GM12878 (cell line): ENCODE results near the gene GET3.

Experiments
- EGR1 ChIP-seq, 2 experiments: IDR thresholded peaks; 1 replicate in 1 of 2; 2 replicates in 1 of 2; pipeline ENCODE4 v1.6.1; 2011 to 2012; ENCODE audit warnings: low read depth in 2 of 2, low read length in 2 of 2, borderline replicate concordance in 1 of 2, mild to moderate bottlenecking in 1 of 2, moderate library complexity in 1 of 2
- GABPA ChIP-seq: IDR thresholded peaks from 2 replicates; pipeline ENCODE4 v1.6.1; 2014; ENCODE audit warnings: antibody characterized with exemption, low read depth, mild to moderate bottlenecking, inconsistent platforms
- NBN ChIP-seq: fragments of 450-650 bp; IDR thresholded peaks from 2 replicates; pipeline ENCODE4 v1.6.1; 2016
- POLR2A ChIP-seq: IDR thresholded peaks from 2 replicates; pipeline ENCODE4 v1.6.1; 2011; ENCODE audit warnings: low read depth, mild to moderate bottlenecking, low read length
- RFX5 ChIP-seq: IDR thresholded peaks from 2 replicates; pipeline ENCODE4 v1.6.1; 2011; ENCODE audit warnings: low read depth, low read length, improper control_type of control experiment
- SMAD1 ChIP-seq: fragments of 450-650 bp; IDR thresholded peaks from 2 replicates; pipeline ENCODE4 v1.6.1; 2018; ENCODE audit warnings: mild to moderate bottlenecking, low read depth; ENCODE audit not compliant: partially characterized antibody
- SMARCA5 ChIP-seq: fragments of 450-650 bp; IDR thresholded peaks from 2 replicates; pipeline ENCODE4 v1.6.1; 2017; ENCODE audit warnings: mild to moderate bottlenecking
- TCF7 ChIP-seq: IDR thresholded peaks from 2 replicates; pipeline ENCODE4 v1.6.1; 2014; ENCODE audit warnings: antibody characterized with exemption, borderline replicate concordance
- TF ChIP-seq, protein P1 (sequence below), 3 experiments: IDR thresholded peaks in 2 of 3; conservative IDR thresholded peaks in 1 of 3; 2 replicates each; pipeline ENCODE4 v1.5.1; 2011; ENCODE audit warnings: low read depth in 3 of 3, low read length in 3 of 3, mild to moderate bottlenecking in 3 of 3, control low read depth in 2 of 3, moderate library complexity in 2 of 3, inconsistent platforms in 1 of 3, mixed read lengths in 1 of 3; ENCODE audit not compliant: control insufficient read depth in 2 of 3, insufficient read depth in 1 of 3; ENCODE audit errors: extremely low read depth in 1 of 3

DNA sequence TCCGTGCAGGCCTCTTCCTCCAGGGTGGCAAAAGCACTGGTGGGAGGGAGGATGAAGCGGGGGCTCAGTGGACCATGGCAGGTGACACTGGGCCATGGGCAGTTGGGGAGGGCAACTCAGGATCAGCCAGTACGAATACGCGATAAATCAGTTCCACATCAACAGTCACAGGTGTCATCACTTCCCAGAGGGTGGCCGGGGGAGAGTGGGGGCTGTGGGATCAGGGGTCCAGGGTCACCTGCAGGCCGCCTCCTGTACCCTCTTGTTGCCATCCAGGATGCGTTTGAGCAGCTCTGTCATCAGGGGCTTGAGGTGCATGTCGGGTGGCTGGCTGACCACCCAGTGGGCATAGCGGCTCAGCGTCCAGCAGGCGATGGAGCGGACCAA lies 31.0 kb upstream of the GET3 start:
- TF ChIP-seq RFX5 (no peak), SMAD1 (no peak), POLR2A (no peak), NBN (no peak), GABPA (no peak), SMARCA5 (no peak), TCF7 (no peak), EGR1 (IDR thresholded peaks at IDR 0.05; ENCODE audit: borderline replicate concordance in 1 of 2, low read depth in 2 of 2, low read length in 2 of 2) (no peak)
- TF ChIP-seq, protein P1, sequence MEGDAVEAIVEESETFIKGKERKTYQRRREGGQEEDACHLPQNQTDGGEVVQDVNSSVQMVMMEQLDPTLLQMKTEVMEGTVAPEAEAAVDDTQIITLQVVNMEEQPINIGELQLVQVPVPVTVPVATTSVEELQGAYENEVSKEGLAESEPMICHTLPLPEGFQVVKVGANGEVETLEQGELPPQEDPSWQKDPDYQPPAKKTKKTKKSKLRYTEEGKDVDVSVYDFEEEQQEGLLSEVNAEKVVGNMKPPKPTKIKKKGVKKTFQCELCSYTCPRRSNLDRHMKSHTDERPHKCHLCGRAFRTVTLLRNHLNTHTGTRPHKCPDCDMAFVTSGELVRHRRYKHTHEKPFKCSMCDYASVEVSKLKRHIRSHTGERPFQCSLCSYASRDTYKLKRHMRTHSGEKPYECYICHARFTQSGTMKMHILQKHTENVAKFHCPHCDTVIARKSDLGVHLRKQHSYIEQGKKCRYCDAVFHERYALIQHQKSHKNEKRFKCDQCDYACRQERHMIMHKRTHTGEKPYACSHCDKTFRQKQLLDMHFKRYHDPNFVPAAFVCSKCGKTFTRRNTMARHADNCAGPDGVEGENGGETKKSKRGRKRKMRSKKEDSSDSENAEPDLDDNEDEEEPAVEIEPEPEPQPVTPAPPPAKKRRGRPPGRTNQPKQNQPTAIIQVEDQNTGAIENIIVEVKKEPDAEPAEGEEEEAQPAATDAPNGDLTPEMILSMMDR (IDR thresholded peaks at IDR 0.05 in 2 of 3, conservative IDR thresholded peaks at IDR 0.05 in 1 of 3; ENCODE audit: control insufficient read depth in 2 of 3, extremely low read depth in 1 of 3, insufficient read depth in 1 of 3, low read depth in 3 of 3, low read length in 3 of 3), result no peak
